Vagina (tissue), 2 donors: ENCODE measurements around the gene RPL13A.

Experiments
- CTCF ChIP-seq, 3 experiments: fragments of 450-650 bp in 2 of 3; fragments of 200-600 bp in 1 of 3; sonication (generic) in 1 of 3; IDR thresholded peaks; one replicate each; pipeline ENCODE4 v1.5.1; 2017 to 2019; ENCODE audit warnings: antibody characterized with exemption in 3 of 3, mild to moderate bottlenecking in 2 of 3, moderate library complexity in 2 of 3
- POLR2A ChIP-seq, 2 donors: fragments of 450-650 bp; IDR thresholded peaks; one replicate each; pipeline ENCODE4 v1.6.1; 2017; ENCODE audit warnings: antibody characterized with exemption in 2 of 2, mild to moderate bottlenecking in 2 of 2, moderate library complexity in 2 of 2
- POLR2AphosphoS5 ChIP-seq, 2 donors: sonication (generic); formaldehyde crosslinking; IDR thresholded peaks; one replicate each; pipeline ENCODE4 v1.9.0; 2017; ENCODE audit warnings: antibody characterized with exemption in 2 of 2, mild to moderate bottlenecking in 2 of 2, low read depth in 1 of 2; ENCODE audit not compliant: insufficient read depth in 1 of 2

GRCh38 chr19:49486710-49487276 lies 615 bp upstream of the RPL13A start:
- no peak for TF ChIP-seq CTCF (IDR thresholded peaks at IDR 0.05)
- TF ChIP-seq POLR2AphosphoS5 (IDR thresholded peaks at IDR 0.05; ENCODE audit: insufficient read depth in 1 of 2, low read depth in 1 of 2): no peak
- TF ChIP-seq POLR2A (IDR thresholded peaks at IDR 0.05): no peak
